HepG2 (cell line): ENCODE data around the gene TXN2. TPM values are rescaled to one million over a fixed set of nuclear protein-coding genes. Genes with fewer than 3 reads are reported as not detected.

Experiments
- ARHGAP35 ChIP-seq: sonication (generic); formaldehyde crosslinking; IDR thresholded peaks from 2 replicates; pipeline ENCODE4 v1.9.0; 2022; ENCODE audit warnings: mild to moderate bottlenecking, inconsistent platforms, moderate library complexity, missing genetic modification reagents, borderline replicate concordance
- ATAD3A ChIP-seq: sonication (generic); formaldehyde crosslinking; IDR thresholded peaks from 2 replicates; pipeline ENCODE4 v1.4.0; 2020; ENCODE audit warnings: missing genetic modification reagents
- CAMTA2 ChIP-seq: sonication (generic); formaldehyde crosslinking; IDR thresholded peaks from 2 replicates; pipeline ENCODE4 v1.4.0; 2020; ENCODE audit warnings: mild to moderate bottlenecking, missing genetic modification reagents, borderline replicate concordance
- CBX5 ChIP-seq: sonication (generic); formaldehyde crosslinking; IDR thresholded peaks from 2 replicates; pipeline ENCODE4 v1.4.0; 2020; ENCODE audit warnings: missing genetic modification reagents, borderline replicate concordance
- DNMT1 ChIP-seq: sonication (generic); formaldehyde crosslinking; IDR thresholded peaks from 2 replicates; pipeline ENCODE4 v1.5.1; 2020; ENCODE audit warnings: mild to moderate bottlenecking, missing genetic modification reagents
- FOXA1 ChIP-seq, 2 experiments: fragments of 450-650 bp in 1 of 2; sonication (generic) in 1 of 2; formaldehyde crosslinking in 1 of 2; IDR thresholded peaks; 2 replicates each; pipeline versions ENCODE4 v1.4.0 to v1.6.1; 2016 to 2020; ENCODE audit warnings: missing genetic modification reagents in 1 of 2
- FOXP1 ChIP-seq, 2 experiments: fragments of 450-650 bp in 1 of 2; IDR thresholded peaks; 2 replicates each; pipeline ENCODE4 v1.6.1; 2017 to 2018; ENCODE audit warnings: antibody characterized with exemption in 1 of 2
- GATAD2A ChIP-seq: IDR thresholded peaks from 2 replicates; pipeline ENCODE4 v1.6.1; 2016
- MAFF ChIP-seq: IDR thresholded peaks from 2 replicates; pipeline ENCODE4 v1.6.1; 2011; ENCODE audit warnings: low read depth, low read length, improper control_type of control experiment
- NAIF1 ChIP-seq: sonication (generic); formaldehyde crosslinking; IDR thresholded peaks from 2 replicates; pipeline ENCODE4 v1.5.0; 2020; ENCODE audit warnings: mild to moderate bottlenecking, missing genetic modification reagents, borderline replicate concordance
- SMC3 ChIP-seq: IDR thresholded peaks from 2 replicates; pipeline ENCODE4 v1.6.1; 2011; ENCODE audit warnings: low read length, improper control_type of control experiment
- SSRP1 ChIP-seq: IDR thresholded peaks from 2 replicates; pipeline ENCODE4 v1.6.1; 2016; ENCODE audit warnings: control low read depth
- STAT5B ChIP-seq: sonication (generic); formaldehyde crosslinking; IDR thresholded peaks from 2 replicates; pipeline ENCODE4 v1.4.0; 2020; ENCODE audit warnings: missing genetic modification reagents
- SYNCRIP ChIP-seq: fragments of 200-400 bp; formaldehyde crosslinking; IDR thresholded peaks from 2 replicates; pipeline ENCODE4 v1.6.1; 2018; ENCODE audit warnings: mild to moderate bottlenecking, low read depth, low read length; ENCODE audit not compliant: insufficient read depth
- TCF12 ChIP-seq, 2 experiments: fragments of 450-650 bp in 1 of 2; sonication (generic) in 1 of 2; formaldehyde crosslinking in 1 of 2; IDR thresholded peaks; 2 replicates each; pipeline versions ENCODE4 v1.6.1 to v1.8.0; 2017 to 2022; ENCODE audit warnings: antibody characterized with exemption in 1 of 2, mild to moderate bottlenecking in 1 of 2, missing genetic modification reagents in 1 of 2, moderate library complexity in 1 of 2
- U2AF1 ChIP-seq: fragments of 200-400 bp; formaldehyde crosslinking; optimal IDR thresholded peaks from 2 replicates; pipeline ENCODE3; 2017; ENCODE audit warnings: mild to moderate bottlenecking, low read depth, low read length
- ZNF160 ChIP-seq: sonication (generic); formaldehyde crosslinking; IDR thresholded peaks from 2 replicates; pipeline ENCODE4 v1.8.0; 2022; ENCODE audit warnings: mild to moderate bottlenecking, inconsistent platforms, missing genetic modification reagents
- ZNF362 ChIP-seq: sonication (generic); formaldehyde crosslinking; IDR thresholded peaks from 2 replicates; pipeline ENCODE4 v1.4.0; 2020; ENCODE audit warnings: missing genetic modification reagents, mild to moderate bottlenecking, borderline replicate concordance
- ZNF543 ChIP-seq: sonication (generic); formaldehyde crosslinking; IDR thresholded peaks from 2 replicates; pipeline ENCODE4 v1.4.0; 2020; ENCODE audit warnings: mild to moderate bottlenecking, missing genetic modification reagents
- ZNF567 ChIP-seq: sonication (generic); formaldehyde crosslinking; IDR thresholded peaks from 2 replicates; pipeline ENCODE4 v1.8.1; 2023; ENCODE audit warnings: mild to moderate bottlenecking, missing genetic modification reagents, borderline replicate concordance
- ZNF629 ChIP-seq: sonication (generic); formaldehyde crosslinking; conservative IDR thresholded peaks from 2 replicates; pipeline ENCODE4 v1.5.0; 2020; ENCODE audit warnings: missing genetic modification reagents
- ZNF670 ChIP-seq: sonication (generic); formaldehyde crosslinking; IDR thresholded peaks from 2 replicates; pipeline ENCODE4 v1.8.0; 2022; ENCODE audit warnings: mild to moderate bottlenecking, missing genetic modification reagents, borderline replicate concordance
- ZNF781 ChIP-seq: sonication (generic); formaldehyde crosslinking; IDR thresholded peaks from 2 replicates; pipeline ENCODE4 v1.5.1; 2020; ENCODE audit warnings: borderline replicate concordance, mild to moderate bottlenecking, missing genetic modification reagents; ENCODE audit errors: not compliant biosample characterization
- ZNF839 ChIP-seq: sonication (generic); formaldehyde crosslinking; IDR thresholded peaks from 2 replicates; pipeline ENCODE4 v1.4.0; 2020; ENCODE audit warnings: missing genetic modification reagents, mild to moderate bottlenecking, borderline replicate concordance
- ZNF841 ChIP-seq: sonication (generic); formaldehyde crosslinking; IDR thresholded peaks from 2 replicates; pipeline ENCODE4 v1.8.1; 2023; ENCODE audit warnings: missing genetic modification reagents, borderline replicate concordance
- ZNF891 ChIP-seq: sonication (generic); formaldehyde crosslinking; IDR thresholded peaks from 2 replicates; pipeline ENCODE4 v1.5.0; 2020; ENCODE audit warnings: mild to moderate bottlenecking, missing genetic modification reagents
- ZSCAN20 ChIP-seq: sonication (generic); formaldehyde crosslinking; IDR thresholded peaks from 2 replicates; pipeline ENCODE4 v1.4.0; 2020; ENCODE audit warnings: missing genetic modification reagents, mild to moderate bottlenecking, borderline replicate concordance
- polyA plus RNA-seq, 8 experiments: library from polyadenylated mRNA; depleted of rRNA in 3 of 8; stranded (reverse) in 7 of 8; unstranded in 1 of 8; fragments of >200 nt; fragmentation: Illumina TruSeq in 4 of 8; extraction: Trizol in 4 of 8; gene quantifications; 2 replicates each; pipeline versions ENCODE4 v1.2.1 to v1.2.3, GENCODE V29; 2011 to 2016; ENCODE audit warnings: low read depth in 4 of 8, missing spikeins in 1 of 8, mixed read lengths in 1 of 8; ENCODE audit not compliant: insufficient read depth in 1 of 8
- total RNA-seq, 5 experiments: library from RNA; depleted of rRNA; stranded (reverse); fragments of >200 nt; fragmentation: Illumina TruSeq; extraction: Trizol; gene quantifications; 2 replicates each; pipeline ENCODE4 v1.2.3, GENCODE V29; 2016; ENCODE audit warnings: low read depth in 1 of 5
- TF ChIP-seq, protein P1 (sequence below): sonication (generic); formaldehyde crosslinking; IDR thresholded peaks from 2 replicates; pipeline ENCODE4 v1.5.0; 2020; ENCODE audit warnings: mild to moderate bottlenecking, missing genetic modification reagents

Gene TXN2
- total and polyA plus RNA-seq, 2 of the 13 experiments (the other 11 are each of a cell fraction or from before 2014, with no cell fraction given): 41.4 to 109 TPM

DNA sequence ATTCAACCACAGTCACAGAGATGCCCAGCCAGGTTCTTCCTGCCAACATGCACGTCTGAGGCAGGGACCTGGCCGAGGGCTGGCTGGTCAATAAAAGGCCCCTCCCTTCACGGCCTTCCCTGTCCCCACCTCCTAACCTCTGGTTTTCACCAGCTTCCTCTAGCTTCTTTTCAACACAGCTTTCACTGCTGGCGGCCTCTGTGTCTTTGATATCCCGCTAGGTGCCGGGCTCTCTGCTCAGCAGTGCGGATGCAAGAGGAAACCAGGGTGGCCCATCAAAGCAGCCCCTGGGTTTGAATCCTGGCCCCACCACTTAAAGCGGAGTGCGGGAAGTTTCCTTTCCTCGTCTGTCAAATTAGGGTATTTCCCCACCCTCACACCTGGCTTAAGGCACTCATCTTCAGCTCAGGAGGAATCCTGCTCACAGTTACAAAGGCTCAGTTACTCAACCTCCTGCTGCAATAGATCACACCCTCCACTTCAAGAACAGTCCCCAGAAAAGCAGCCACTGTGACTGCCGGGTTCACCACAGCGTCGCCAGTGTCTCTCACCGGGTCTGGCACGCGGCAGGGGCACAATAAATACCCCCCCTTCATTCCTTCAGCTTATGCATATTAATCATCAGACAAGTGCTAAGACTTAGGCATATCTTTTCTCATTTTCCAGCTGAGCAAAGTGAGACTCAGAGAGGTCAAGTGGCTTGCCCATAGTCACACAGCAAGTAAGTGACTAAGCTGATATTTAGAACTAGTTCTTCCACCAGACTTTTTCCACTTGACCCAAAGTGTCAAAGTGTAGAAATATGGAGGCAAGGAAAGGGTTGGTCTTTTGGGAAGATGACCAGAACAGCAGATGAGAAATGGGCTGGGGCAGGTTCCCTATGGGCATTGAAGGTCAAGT is 45.7 kb downstream of the TXN2 start (continued):
- TF ChIP-seq ZNF839 (no peak), ZNF891 (CRISPR knock-in tag) (no peak), ZSCAN20 (peak; percentile 31; the same call in 1 of the 2 replicates), FOXA1 (IDR thresholded peaks at IDR 0.05) (no peak), FOXA1 (CRISPR knock-in tag; IDR thresholded peaks at IDR 0.05) (peak; percentile 42; the same call in 1 of the 2 replicates), CBX5 (CRISPR knock-in tag) (no peak), ARHGAP35 (no peak; the same call in 1 of the 2 replicates), ZNF160 (CRISPR knock-in tag) (no peak), ZNF841 (CRISPR knock-in tag) (no peak), ATAD3A (CRISPR knock-in tag) (no peak), DNMT1 (CRISPR knock-in tag) (no peak), MAFF (no peak), FOXP1 (IDR thresholded peaks at IDR 0.05) (no peak), FOXP1 (CRISPR knock-in tag; IDR thresholded peaks at IDR 0.05) (peak; percentile 15; the same call in 1 of the 2 replicates), ZNF543 (CRISPR knock-in tag) (no peak), ZNF362 (CRISPR knock-in tag) (peak; percentile 26; the same call in 1 of the 2 replicates), ZNF781 (no peak), SYNCRIP (no peak), SMC3 (no peak), STAT5B (no peak), GATAD2A (CRISPR knock-in tag) (peak; percentile 68), U2AF1 (no peak), ZNF629 (CRISPR knock-in tag) (0 out of 2 replicates have a peak, but pooled peaks have one; percentile 26), CAMTA2 (CRISPR knock-in tag) (no peak), ZNF670 (CRISPR knock-in tag) (no peak), NAIF1 (no peak), ZNF567 (CRISPR knock-in tag) (no peak), SSRP1 (no peak), TCF12 (IDR thresholded peaks at IDR 0.05) (no peak), TCF12 (CRISPR knock-in tag; IDR thresholded peaks at IDR 0.05) (peak; percentile 56)
- TF ChIP-seq, protein P1, sequence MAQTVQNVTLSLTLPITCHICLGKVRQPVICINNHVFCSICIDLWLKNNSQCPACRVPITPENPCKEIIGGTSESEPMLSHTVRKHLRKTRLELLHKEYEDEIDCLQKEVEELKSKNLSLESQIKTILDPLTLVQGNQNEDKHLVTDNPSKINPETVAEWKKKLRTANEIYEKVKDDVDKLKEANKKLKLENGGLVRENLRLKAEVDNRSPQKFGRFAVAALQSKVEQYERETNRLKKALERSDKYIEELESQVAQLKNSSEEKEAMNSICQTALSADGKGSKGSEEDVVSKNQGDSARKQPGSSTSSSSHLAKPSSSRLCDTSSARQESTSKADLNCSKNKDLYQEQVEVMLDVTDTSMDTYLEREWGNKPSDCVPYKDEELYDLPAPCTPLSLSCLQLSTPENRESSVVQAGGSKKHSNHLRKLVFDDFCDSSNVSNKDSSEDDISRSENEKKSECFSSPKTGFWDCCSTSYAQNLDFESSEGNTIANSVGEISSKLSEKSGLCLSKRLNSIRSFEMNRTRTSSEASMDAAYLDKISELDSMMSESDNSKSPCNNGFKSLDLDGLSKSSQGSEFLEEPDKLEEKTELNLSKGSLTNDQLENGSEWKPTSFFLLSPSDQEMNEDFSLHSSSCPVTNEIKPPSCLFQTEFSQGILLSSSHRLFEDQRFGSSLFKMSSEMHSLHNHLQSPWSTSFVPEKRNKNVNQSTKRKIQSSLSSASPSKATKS (CRISPR knock-in tag): no peak
